ENCODE measurements around the gene IGDCC3. TPM values are rescaled to one million over a fixed set of nuclear protein-coding genes. Genes with fewer than 3 reads are reported as not detected.
A peak's percentile ranks its signal among the peaks of the same experiment; 100 is the strongest.

Gene IGDCC3
- total and polyA plus RNA-seq, 2 of the 8 experiments (the other 6 are each of a cell fraction or from before 2014, with no cell fraction given), result 26.8 to 45.7 TPM

DNA sequence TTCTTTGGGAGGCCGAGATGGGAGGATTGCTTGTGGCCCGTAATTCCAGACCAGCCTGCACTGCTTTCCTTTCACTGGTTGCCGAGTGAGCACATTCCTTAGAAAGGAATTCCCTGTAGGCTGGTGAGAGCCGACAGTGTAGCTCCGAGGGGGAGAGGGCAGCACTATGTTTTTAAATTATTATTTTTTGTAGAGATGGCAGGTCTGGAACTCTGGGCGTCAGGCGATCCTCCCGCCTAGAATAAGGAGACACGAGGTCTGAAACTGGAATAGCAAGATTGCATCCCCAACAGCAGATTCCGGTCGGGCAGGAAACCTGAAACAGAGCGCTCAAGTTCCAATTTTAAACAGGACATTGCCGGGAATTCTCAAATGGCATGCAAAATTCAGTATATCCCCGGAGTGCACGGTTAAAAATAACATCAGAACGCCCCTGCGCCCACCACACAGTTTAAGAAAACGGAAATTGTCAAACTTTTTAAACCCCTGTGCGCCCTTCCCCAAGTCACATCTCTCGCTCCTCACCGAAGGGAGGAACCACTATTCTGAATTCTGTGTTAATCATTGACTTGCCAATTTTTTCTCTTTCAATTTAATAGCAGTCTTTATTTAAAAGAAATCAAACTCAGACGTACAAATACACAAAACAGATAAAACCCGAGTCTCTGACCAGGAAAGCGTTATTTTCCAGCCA is 74.0 kb downstream of the IGDCC3 start:
- Histone ChIP-seq H3K36me3 (ENCODE audit: control insufficient read depth in 2 of 4, insufficient read depth in 4 of 4, low read length in 3 of 4) (no peaks in the 10 kb centered on the region), H3K79me2 (ENCODE audit: control insufficient read depth in 1 of 2, insufficient read depth in 2 of 2, low read length in 2 of 2) (no peaks in the 10 kb centered on the region)
- CTCF ChIA-PET (ENCODE audit: partially characterized antibody), result interaction anchor here (1.0 to 1.5 kb wide), 5 partner anchors 33 to 561 kb away, joined by 3 read pairs; partner anchors contain the start of gene CLPX
- TF ChIP-seq, protein P1, sequence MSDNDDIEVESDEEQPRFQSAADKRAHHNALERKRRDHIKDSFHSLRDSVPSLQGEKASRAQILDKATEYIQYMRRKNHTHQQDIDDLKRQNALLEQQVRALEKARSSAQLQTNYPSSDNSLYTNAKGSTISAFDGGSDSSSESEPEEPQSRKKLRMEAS (IDR thresholded peaks at IDR 0.05), result peak; percentile 97
- TF ChIP-seq, protein P2, sequence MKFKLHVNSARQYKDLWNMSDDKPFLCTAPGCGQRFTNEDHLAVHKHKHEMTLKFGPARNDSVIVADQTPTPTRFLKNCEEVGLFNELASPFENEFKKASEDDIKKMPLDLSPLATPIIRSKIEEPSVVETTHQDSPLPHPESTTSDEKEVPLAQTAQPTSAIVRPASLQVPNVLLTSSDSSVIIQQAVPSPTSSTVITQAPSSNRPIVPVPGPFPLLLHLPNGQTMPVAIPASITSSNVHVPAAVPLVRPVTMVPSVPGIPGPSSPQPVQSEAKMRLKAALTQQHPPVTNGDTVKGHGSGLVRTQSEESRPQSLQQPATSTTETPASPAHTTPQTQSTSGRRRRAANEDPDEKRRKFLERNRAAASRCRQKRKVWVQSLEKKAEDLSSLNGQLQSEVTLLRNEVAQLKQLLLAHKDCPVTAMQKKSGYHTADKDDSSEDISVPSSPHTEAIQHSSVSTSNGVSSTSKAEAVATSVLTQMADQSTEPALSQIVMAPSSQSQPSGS (IDR thresholded peaks at IDR 0.05; ENCODE audit: low read length), result no peak
- TF ChIP-seq MAFK (IDR thresholded peaks at IDR 0.05; ENCODE audit: low read depth, low read length), result peak; percentile 45; the same call in 1 of the 2 replicates
- TF ChIP-seq, protein P3, sequence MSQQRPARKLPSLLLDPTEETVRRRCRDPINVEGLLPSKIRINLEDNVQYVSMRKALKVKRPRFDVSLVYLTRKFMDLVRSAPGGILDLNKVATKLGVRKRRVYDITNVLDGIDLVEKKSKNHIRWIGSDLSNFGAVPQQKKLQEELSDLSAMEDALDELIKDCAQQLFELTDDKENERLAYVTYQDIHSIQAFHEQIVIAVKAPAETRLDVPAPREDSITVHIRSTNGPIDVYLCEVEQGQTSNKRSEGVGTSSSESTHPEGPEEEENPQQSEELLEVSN (IDR thresholded peaks at IDR 0.05), result peak; percentile 98
- TF ChIP-seq HDAC2 (IDR thresholded peaks at IDR 0.05; ENCODE audit: borderline replicate concordance in 1 of 2, low read depth in 2 of 2, low read length in 2 of 2), result 0 out of 4 replicates have a peak, but pooled peaks of 1 of the 2 experiments have one; percentile 22
- peak; percentile 23; the same call in 1 of the 2 replicates for TF ChIP-seq TAF1 (IDR thresholded peaks at IDR 0.05; ENCODE audit: low read depth, low read length)
- TF ChIP-seq BCL11A (IDR thresholded peaks at IDR 0.05; ENCODE audit: low read depth in 2 of 2, low read length in 2 of 2), result no peak

More for the DNA sequence above, 74.0 kb downstream of the IGDCC3 start:
- H4K5ac ChIP-seq (ENCODE audit: insufficient read length, low read depth, low read length), result peak overlapping the region; percentile 35
- H3K9ac ChIP-seq (replicated peaks in 1 of 4; ENCODE audit: extremely low read depth in 1 of 4, low read depth in 3 of 4, low read length in 3 of 4), result peak overlapping the region; percentile 44 to 85 (median 68)
- peak overlapping the region; percentile 5 for H4K91ac ChIP-seq (replicated peaks; ENCODE audit: insufficient read length, low read length)
- peaks cover 0 to 2% of the 10 kb centered on the region in 2 experiments; a peak in 1 of 4 replicates for H3K9me3 ChIP-seq (ENCODE audit: insufficient read depth in 2 of 2, low read depth in 1 of 2, low read length in 1 of 2)
- H3K27ac ChIP-seq (ENCODE audit: low read depth, low read length), result peak overlapping the region; percentile 80; the same call in 1 of the 2 replicates
- peak overlapping the region; percentile 82 for H2AFZ ChIP-seq (ENCODE audit: low read length)
- H3K4ac ChIP-seq (replicated peaks; ENCODE audit: insufficient read length, low read depth, low read length), result peak overlapping the region; percentile 57
- H3K23ac ChIP-seq (ENCODE audit: insufficient read length), result no peak overlapping the region
- no peaks in the 10 kb centered on the region for H3K79me1 ChIP-seq (ENCODE audit: low read depth, low read length)
- no peak for DNase-seq (ENCODE audit: low read depth in 1 of 2, low spot score in 2 of 2)
- no peak overlapping the region for H2AK5ac ChIP-seq (ENCODE audit: low read depth, low read length)
- no peak overlapping the region for H2BK20ac ChIP-seq (ENCODE audit: low read length)
- peak overlapping the region; percentile 86 for H2BK120ac ChIP-seq (replicated peaks; ENCODE audit: low read depth, low read length)
- H3K14ac ChIP-seq (ENCODE audit: insufficient read length), result no peak overlapping the region
- H3K18ac ChIP-seq (ENCODE audit: extremely low read depth, low read length), result peak overlapping the region; percentile 17
- 14% methylated on average over 24 of the region's 24 CpGs; no CpG with 5 or more reads in 1 of the 2 experiments for WGBS, 2 experiments (ENCODE audit: extremely low coverage in 1 of 2, insufficient coverage in 1 of 2, insufficient read length in 1 of 2, insufficient replicate concordance in 2 of 2, low coverage in 1 of 2, low lambda C conversion rate in 2 of 2, missing lambda C conversion rate in 1 of 2)
- peak overlapping the region; percentile 83; the same call in 1 of the 2 replicates for H4K8ac ChIP-seq (ENCODE audit: extremely low read depth, insufficient read depth, low read length)
- no peaks in the 10 kb centered on the region for H3K27me3 ChIP-seq (replicated peaks in 1 of 4; ENCODE audit: control insufficient read depth in 3 of 4, extremely low read depth in 1 of 4, insufficient read depth in 3 of 4, low read length in 3 of 4)
- peaks cover 0 to 4% (median 1%) of the 10 kb centered on the region in 4 experiments; a peak in 1 of 7 replicates for H3K4me1 ChIP-seq (replicated peaks in 1 of 4; ENCODE audit: control insufficient read depth in 3 of 4, insufficient read depth in 4 of 4, low read length in 3 of 4)
- H2BK12ac ChIP-seq (ENCODE audit: low read depth, low read length), result peak overlapping the region; percentile 53
- H3K4me3 ChIP-seq (ENCODE audit: extremely low read depth in 1 of 4, insufficient read depth in 2 of 4, low read depth in 3 of 4, low read length in 4 of 4), result peak overlapping the region; percentile 25 to 59 (median 44); a peak in 6 of 8 replicates
- 0 out of 2 replicates have a peak, but pooled peaks cover 4% of the 10 kb centered on the region for H3K23me2 ChIP-seq (ENCODE audit: low read depth, low read length)
- POLR2A ChIA-PET (ENCODE audit: partially characterized antibody), result interaction anchor here (0.9 to 8.3 kb wide), 21 partner anchors 8 to 566 kb away, joined by 3 to 138 read pairs (median 9); partner anchors contain the start of genes CLPX, IGDCC3, IGDCC4 and PARP16
- no peaks in the 10 kb centered on the region for H4K20me1 ChIP-seq (replicated peaks in 1 of 2; ENCODE audit: control insufficient read depth in 1 of 2, insufficient read depth in 2 of 2, low read length in 2 of 2)
- H3K56ac ChIP-seq (replicated peaks; ENCODE audit: insufficient read length, low read depth, low read length), result peak overlapping the region; percentile 13
- peak overlapping the region; percentile 72 to 78 for H3K4me2 ChIP-seq (ENCODE audit: insufficient read depth in 1 of 2, low read depth in 2 of 2, low read length in 2 of 2)
- no peak for FAIRE-seq
- H2BK5ac ChIP-seq (ENCODE audit: low read depth, low read length), result peak overlapping the region; percentile 73
- H2BK15ac ChIP-seq (ENCODE audit: low read length), result no peak overlapping the region; the same call in 1 of the 2 replicates

All from H1 (cell line).